HEK293 (cell line): ENCODE data around the gene CADPS2.

ENCODE experiments used
- CTCF ChIA-PET: fragments of 350-600 bp; formaldehyde crosslinking; extraction: SDS; loops from one replicate; lab custom pipeline; 2021; ENCODE audit warnings: antibody characterized with exemption; lab: Yijun Ruan, JAX
- POLR2A ChIA-PET: fragments of 300-600 bp; formaldehyde crosslinking; extraction: SDS; loops from one replicate; lab custom pipeline; 2020; ENCODE audit warnings: antibody characterized with exemption, inconsistent platforms; lab: Yijun Ruan, JAX
- H3K27ac ChIP-seq: fragments of 200-500 bp; sonication (Bioruptor generic); 2 replicates; pipeline ENCODE4 v1.5.1; 2014; ENCODE audit warnings: low read depth, low read length, control low read depth, inconsistent platforms; ENCODE audit errors: extremely low read depth
- H3K36me3 ChIP-seq, 2 experiments: fragments of 200-500 bp in 1 of 2; sonication (Bioruptor generic) in 1 of 2; 1 replicate in 1 of 2; 2 replicates in 1 of 2; pipeline ENCODE4 v1.5.1; 2014 to 2017; ENCODE audit warnings: inconsistent platforms in 2 of 2, low read length in 2 of 2; ENCODE audit not compliant: control insufficient read depth in 2 of 2, insufficient read depth in 1 of 2
- H3K4me1 ChIP-seq: fragments of 200-500 bp; sonication (Bioruptor generic); 2 replicates; pipeline ENCODE4 v1.5.1; 2014; ENCODE audit warnings: mild to moderate bottlenecking, low read length, inconsistent platforms; ENCODE audit not compliant: control insufficient read depth, insufficient read depth
- H3K4me3 ChIP-seq: 2 replicates; pipeline ENCODE4 v1.5.1; 2011; ENCODE audit warnings: low read depth, mild to moderate bottlenecking, control low read depth, low read length, moderate library complexity
- H3K9me3 ChIP-seq: fragments of 200-500 bp; sonication (Bioruptor generic); 2 replicates; pipeline ENCODE4 v1.5.1; 2014; ENCODE audit warnings: low read depth, low read length, inconsistent platforms; ENCODE audit not compliant: control insufficient read depth, insufficient read depth
- BCL6B ChIP-seq: fragments of 450-650 bp; formaldehyde crosslinking; IDR thresholded peaks from 2 replicates; pipeline ENCODE4 v1.5.1; 2017; ENCODE audit warnings: missing biosample characterization, missing genetic modification characterization
- HOXA7 ChIP-seq: sonication (generic); formaldehyde crosslinking; IDR thresholded peaks from 2 replicates; pipeline ENCODE4 v1.8.1; 2022; ENCODE audit warnings: missing genetic modification reagents, borderline replicate concordance
- KLF17 ChIP-seq: fragments of 450-650 bp; formaldehyde crosslinking; IDR thresholded peaks from 2 replicates; pipeline ENCODE4 v1.5.1; 2016; ENCODE audit warnings: missing biosample characterization, missing genetic modification characterization
- PATZ1 ChIP-seq: fragments of 450-650 bp; formaldehyde crosslinking; IDR thresholded peaks from 2 replicates; pipeline ENCODE4 v1.5.1; 2016; ENCODE audit warnings: missing biosample characterization, missing genetic modification characterization
- PRDM2 ChIP-seq: fragments of 450-650 bp; formaldehyde crosslinking; IDR thresholded peaks from 2 replicates; pipeline ENCODE4 v1.5.1; 2016; ENCODE audit warnings: missing biosample characterization, missing genetic modification characterization, borderline replicate concordance
- RBAK ChIP-seq: fragments of 450-650 bp; formaldehyde crosslinking; IDR thresholded peaks from 2 replicates; pipeline ENCODE4 v1.5.1; 2016; ENCODE audit warnings: missing biosample characterization, missing genetic modification characterization
- ZBTB48 ChIP-seq: fragments of 450-650 bp; formaldehyde crosslinking; IDR thresholded peaks from 2 replicates; pipeline ENCODE4 v1.5.1; 2016; ENCODE audit warnings: missing biosample characterization, missing genetic modification characterization
- ZFHX2 ChIP-seq: fragments of 450-650 bp; formaldehyde crosslinking; conservative IDR thresholded peaks from 2 replicates; pipeline ENCODE4 v1.5.1; 2016; ENCODE audit warnings: missing biosample characterization, missing genetic modification characterization
- ZNF157 ChIP-seq: fragments of 450-650 bp; formaldehyde crosslinking; IDR thresholded peaks from 2 replicates; pipeline ENCODE4 v1.5.1; 2016; ENCODE audit warnings: missing biosample characterization, missing genetic modification characterization
- ZNF202 ChIP-seq: fragments of 450-650 bp; formaldehyde crosslinking; IDR thresholded peaks from 2 replicates; pipeline ENCODE4 v1.5.1; 2016; ENCODE audit warnings: missing biosample characterization, missing genetic modification characterization, borderline replicate concordance
- ZNF221 ChIP-seq: fragments of 450-650 bp; formaldehyde crosslinking; IDR thresholded peaks from 2 replicates; pipeline ENCODE4 v1.5.1; 2017; ENCODE audit warnings: missing biosample characterization, missing genetic modification characterization, borderline replicate concordance
- ZNF23 ChIP-seq: fragments of 450-650 bp; formaldehyde crosslinking; IDR thresholded peaks from 2 replicates; pipeline ENCODE4 v1.5.1; 2016; ENCODE audit warnings: missing biosample characterization, missing genetic modification characterization, borderline replicate concordance
- ZNF274 ChIP-seq, 2 experiments: fragments of 200-500 bp in 1 of 2; fragments of 450-650 bp in 1 of 2; sonication (Bioruptor generic) in 1 of 2; formaldehyde crosslinking in 1 of 2; IDR thresholded peaks; 2 replicates each; pipeline versions ENCODE4 v1.5.1 to v1.6.1; 2014 to 2016; ENCODE audit warnings: borderline replicate concordance in 1 of 2, inconsistent platforms in 1 of 2, low read length in 1 of 2, missing biosample characterization in 1 of 2, missing genetic modification characterization in 1 of 2
- ZNF292 ChIP-seq: fragments of 450-650 bp; formaldehyde crosslinking; IDR thresholded peaks from 2 replicates; pipeline ENCODE4 v1.5.1; 2016; ENCODE audit warnings: low read depth, missing biosample characterization, missing genetic modification characterization, borderline replicate concordance
- ZNF341 ChIP-seq: fragments of 450-650 bp; formaldehyde crosslinking; IDR thresholded peaks from 2 replicates; pipeline ENCODE4; 2016; ENCODE audit warnings: low read depth, missing biosample characterization, missing genetic modification characterization
- ZNF366 ChIP-seq: fragments of 450-650 bp; formaldehyde crosslinking; conservative IDR thresholded peaks from 2 replicates; pipeline ENCODE4 v1.5.1; 2016; ENCODE audit warnings: missing biosample characterization, missing genetic modification characterization
- ZNF391 ChIP-seq: fragments of 450-650 bp; formaldehyde crosslinking; IDR thresholded peaks from 2 replicates; pipeline ENCODE4 v1.5.1; 2016; ENCODE audit warnings: low read depth, missing biosample characterization, missing genetic modification characterization, borderline replicate concordance
- ZNF488 ChIP-seq: fragments of 450-650 bp; formaldehyde crosslinking; IDR thresholded peaks from 2 replicates; pipeline ENCODE4 v1.5.1; 2016; ENCODE audit warnings: missing biosample characterization, missing genetic modification characterization
- ZNF600 ChIP-seq: fragments of 450-650 bp; formaldehyde crosslinking; IDR thresholded peaks from 2 replicates; pipeline ENCODE4 v1.5.1; 2016; ENCODE audit warnings: missing biosample characterization, missing genetic modification characterization
- ZNF660 ChIP-seq: fragments of 450-650 bp; IDR thresholded peaks from 2 replicates; pipeline ENCODE4 v1.5.1; 2018; ENCODE audit warnings: missing biosample characterization, mild to moderate bottlenecking, missing genetic modification characterization
- ZNF692 ChIP-seq: fragments of 450-650 bp; formaldehyde crosslinking; IDR thresholded peaks from 2 replicates; pipeline ENCODE4 v1.5.1; 2016; ENCODE audit warnings: missing biosample characterization, missing genetic modification characterization
- ZNF785 ChIP-seq: fragments of 450-650 bp; formaldehyde crosslinking; IDR thresholded peaks from 2 replicates; pipeline ENCODE4 v1.5.1; 2016; ENCODE audit warnings: missing biosample characterization, missing genetic modification characterization
- ZNF843 ChIP-seq: fragments of 450-650 bp; formaldehyde crosslinking; IDR thresholded peaks from 2 replicates; pipeline ENCODE4 v1.5.1; 2016; ENCODE audit warnings: missing biosample characterization, missing genetic modification characterization

The CADPS2 gene

GRCh38 chr7:122298618-122299017 lies 587.6 kb downstream of the CADPS2 start:
- Histone ChIP-seq H3K4me3 (no peak overlapping the region), H3K27ac (no peak overlapping the region), H3K36me3 (no peaks in the 10 kb centered on the region), H3K9me3 (no peaks in the 10 kb centered on the region), H3K4me1 (no peaks in the 10 kb centered on the region)
- CTCF ChIA-PET, result interaction anchor here (1.3 to 1.6 kb wide), 2 partner anchors 206 to 230 kb away, joined by 3 to 5 read pairs; no protein-coding TSS in a partner anchor
- no peak for TF ChIP-seq RBAK (tag by site-specific recombination)
- TF ChIP-seq ZNF292 (tag by site-specific recombination), result no peak
- no peak for TF ChIP-seq ZNF843 (tag by site-specific recombination)
- no peak for TF ChIP-seq ZNF202
- TF ChIP-seq ZBTB48 (tag by site-specific recombination), result no peak
- no peak for TF ChIP-seq BCL6B (tag by site-specific recombination)
- no peak for TF ChIP-seq ZNF692 (tag by site-specific recombination)
- TF ChIP-seq ZNF660 (tag by site-specific recombination), result no peak
- no peak for TF ChIP-seq HOXA7 (CRISPR knock-in tag)
- TF ChIP-seq ZNF391 (tag by site-specific recombination), result no peak
- TF ChIP-seq ZNF488, result no peak
- no peak for TF ChIP-seq KLF17 (tag by site-specific recombination)
- TF ChIP-seq ZNF341 (tag by site-specific recombination), result no peak
- no peak for TF ChIP-seq ZNF23 (tag by site-specific recombination)
- POLR2A ChIA-PET, result no interaction called here

- no peaks in the 10 kb centered on the region for H3K36me3 ChIP-seq
- no peak overlapping the region for H3K27ac ChIP-seq
- ChIA-PET POLR2A (no interaction called here), CTCF (interaction anchor here (1.3 to 1.6 kb wide), 2 partner anchors 205 to 230 kb away, joined by 3 to 5 read pairs; no protein-coding TSS in a partner anchor)
- H3K9me3 ChIP-seq, result no peaks in the 10 kb centered on the region
- no peaks in the 10 kb centered on the region for H3K4me1 ChIP-seq
- no peak overlapping the region for H3K4me3 ChIP-seq
- no peak for TF ChIP-seq ZNF274 (IDR thresholded peaks at IDR 0.05; ENCODE audit: low read length)
- no peak for TF ChIP-seq ZNF274 (tag by site-specific recombination; IDR thresholded peaks at IDR 0.05; ENCODE audit: borderline replicate concordance)
- TF ChIP-seq ZNF366 (tag by site-specific recombination), result no peak
- TF ChIP-seq ZNF600 (tag by site-specific recombination), result no peak
- no peak for TF ChIP-seq PATZ1 (tag by site-specific recombination)
- TF ChIP-seq ZNF157, result no peak
- TF ChIP-seq ZNF221 (tag by site-specific recombination), result no peak
- TF ChIP-seq ZFHX2, result no peak
- no peak for TF ChIP-seq PRDM2 (tag by site-specific recombination)
- no peak for TF ChIP-seq ZNF785
Observed at GRCh38 chr7:122298131-122298530, 588.1 kb downstream of the CADPS2 start.
